GM19328 (cell line): ENCODE measurements around the gene CNOT1.
"Not testable (repeated sequence)": the region's sequence is repeated elsewhere in the genome, so short reads cannot be mapped to it uniquely, and the experiment has no call there.

ENCODE experiments used
- ATAC-seq: cut with Tn5 transposase; IDR thresholded peaks from one replicate; pipeline ENCODE4 v1.9.1; 2021; ENCODE audit warnings: mild to moderate bottlenecking, moderate library complexity; ENCODE audit not compliant: unreplicated experiment

The CNOT1 gene

GRCh38 chr16:58629733-58630640 is at the start of gene CNOT1:
Gene CNOT1 (minus strand): TSS chr16:58629826. CDS start chr16:58599337, 30,489 bp downstream.
- peak; percentile 89 for ATAC-seq

GRCh38 chr16:58678716-58679115 is 49.1 kb upstream of the CNOT1 start:
- ATAC-seq = no peak

GRCh38 chr16:58678269-58678668 is 48.6 kb upstream of the CNOT1 start:
- ATAC-seq = no peak

- ATAC-seq = no peak
Measured at GRCh38 chr16:58670946-58671583, 41.4 kb upstream of the CNOT1 start.

- no peak for ATAC-seq
Measured at GRCh38 chr16:58670177-58670576, 40.6 kb upstream of the CNOT1 start.

- no peak for ATAC-seq
Measured at GRCh38 chr16:58665200-58665599, 35.6 kb upstream of the CNOT1 start.

- peak; percentile 75 for ATAC-seq
Measured at GRCh38 chr16:58661199-58661830, 31.7 kb upstream of the CNOT1 start.

- not testable (repeated sequence) for ATAC-seq
Measured at GRCh38 chr16:58659911-58660310, 30.3 kb upstream of the CNOT1 start.

GRCh38 chr16:58658796-58659211 is 29.2 kb upstream of the CNOT1 start:
- ATAC-seq = no peak

- ATAC-seq = no peak
Measured at GRCh38 chr16:58656899-58657298, 27.3 kb upstream of the CNOT1 start.

GRCh38 chr16:58655215-58655596 is 25.6 kb upstream of the CNOT1 start:
- no peak for ATAC-seq

GRCh38 chr16:58654560-58655214 is 25.1 kb upstream of the CNOT1 start:
- ATAC-seq = no peak

- ATAC-seq = no peak
Measured at GRCh38 chr16:58652741-58653140, 23.1 kb upstream of the CNOT1 start.

- ATAC-seq = no peak
Measured at GRCh38 chr16:58651965-58652348, 22.3 kb upstream of the CNOT1 start.

GRCh38 chr16:58649707-58650106 is 20.1 kb upstream of the CNOT1 start:
- no peak for ATAC-seq

GRCh38 chr16:58647107-58647506 is 17.5 kb upstream of the CNOT1 start:
- ATAC-seq = no peak

GRCh38 chr16:58644765-58645487 is 15.3 kb upstream of the CNOT1 start:
- ATAC-seq = no peak

GRCh38 chr16:58644108-58644507 is 14.5 kb upstream of the CNOT1 start:
- no peak for ATAC-seq

- no peak for ATAC-seq
Measured at GRCh38 chr16:58640949-58641348, 11.3 kb upstream of the CNOT1 start.

- ATAC-seq = no peak
Measured at GRCh38 chr16:58639836-58640235, 10.2 kb upstream of the CNOT1 start.

GRCh38 chr16:58639230-58639629 is 9.6 kb upstream of the CNOT1 start:
- no peak for ATAC-seq
